GM18873 (cell line): Measurements from ENCODE around the gene BLOC1S6.

Source experiments
- ATAC-seq: cut with Tn5 transposase; IDR thresholded peaks from one replicate; pipeline ENCODE4 v1.9.1; 2021; ENCODE audit warnings: mild to moderate bottlenecking, moderate library complexity, moderate number of reproducible peaks; ENCODE audit not compliant: unreplicated experiment, low FRiP score

Gene BLOC1S6

DNA sequence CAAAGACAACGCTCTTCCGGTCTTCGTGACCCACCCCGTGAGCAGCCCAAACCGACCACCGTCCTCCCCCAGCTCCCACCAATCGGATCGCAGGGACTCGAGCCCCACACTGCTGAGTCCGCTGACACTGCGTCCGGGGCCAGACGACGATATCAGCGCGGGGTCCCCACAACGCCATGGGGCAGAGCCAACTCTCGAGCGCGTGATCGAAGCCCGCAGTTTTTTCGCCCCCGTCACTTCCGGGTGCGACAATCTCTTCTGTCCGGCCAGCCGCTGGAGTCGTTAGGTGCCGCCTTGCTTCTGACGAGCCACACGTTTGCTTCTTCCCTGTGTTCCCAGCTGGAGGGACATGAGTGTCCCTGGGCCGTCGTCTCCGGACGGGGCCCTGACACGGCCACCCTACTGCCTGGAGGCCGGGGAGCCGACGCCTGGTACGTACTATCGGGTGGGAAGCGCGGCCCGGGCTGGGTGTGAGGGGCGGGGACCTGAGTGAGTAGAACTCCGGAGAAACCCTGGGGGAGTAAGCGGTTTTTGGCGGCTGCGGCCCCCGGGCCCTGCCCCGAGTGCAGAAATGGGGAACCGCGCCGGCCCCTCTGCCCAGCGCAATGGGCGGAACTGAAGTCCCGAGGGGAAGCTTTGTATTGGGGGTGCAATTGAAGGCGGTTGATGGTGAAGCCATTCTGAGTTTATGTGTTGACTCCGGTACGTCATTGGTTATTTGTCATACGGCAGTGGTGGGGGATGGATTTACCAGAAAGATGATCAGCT is at the start of gene BLOC1S6:
Gene BLOC1S6, plus strand, starts transcription at position 285 of the 768 bp plus-strand sequence. Its CDS starts 65 bp downstream, at position 350.
- ATAC-seq: peak; percentile 65

DNA sequence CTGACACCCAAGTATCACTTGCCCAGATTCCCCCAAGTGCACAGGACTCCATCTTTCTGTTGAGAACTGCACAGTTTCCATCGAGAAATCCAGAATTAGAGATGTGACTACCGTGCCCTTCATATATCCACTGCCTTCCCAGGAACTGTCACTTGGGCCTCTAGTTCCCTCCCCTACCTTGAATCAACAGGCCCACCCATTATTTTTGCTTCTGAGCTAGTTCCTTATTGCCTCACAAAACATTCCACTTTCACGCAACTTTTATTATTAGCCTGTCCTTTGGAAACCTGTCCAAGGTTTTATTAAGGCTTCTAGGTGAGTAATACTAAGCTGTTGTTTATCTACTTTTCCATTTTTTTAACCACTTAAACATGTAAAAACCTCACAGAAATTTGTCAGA is 47.5 kb upstream of the BLOC1S6 start:
- no peak for ATAC-seq

DNA sequence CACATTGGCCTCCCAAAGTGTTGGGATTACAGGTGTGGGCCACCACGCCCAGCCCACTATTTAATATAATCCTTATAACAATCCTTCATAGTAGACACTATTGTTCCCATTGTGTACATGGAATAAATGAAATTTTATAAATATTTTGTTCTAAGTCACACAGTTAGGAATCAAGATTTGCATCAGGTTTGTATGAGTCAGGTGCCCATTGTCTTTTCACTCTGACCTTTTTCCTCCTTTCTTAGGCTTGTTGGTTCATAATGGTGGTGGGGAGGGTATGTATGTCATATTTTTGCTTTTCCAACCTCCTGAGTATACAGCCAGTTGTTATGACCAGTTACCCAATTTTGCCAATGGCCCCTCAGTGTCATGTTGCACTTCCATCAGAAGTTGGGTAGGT is 46.6 kb upstream of the BLOC1S6 start:
- ATAC-seq: no peak

DNA sequence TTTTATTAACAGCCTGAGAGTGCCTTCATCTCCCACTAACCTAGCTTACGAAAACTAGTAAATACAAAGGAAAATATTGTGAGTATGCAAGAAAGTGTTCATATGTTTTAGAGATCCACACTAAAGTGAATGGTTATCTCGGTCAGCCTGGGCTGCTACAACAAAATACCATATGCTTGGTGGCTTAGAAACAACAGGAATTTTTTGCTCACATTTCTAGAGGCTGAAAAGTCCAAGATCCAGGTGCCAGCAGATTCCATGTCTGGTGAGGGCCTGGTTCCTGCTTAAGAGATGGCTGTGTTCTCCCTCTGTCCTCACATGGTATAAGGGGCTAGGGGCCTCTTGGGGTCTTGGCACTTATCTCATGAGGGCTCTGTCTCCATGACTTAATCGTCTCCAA is 44.1 kb upstream of the BLOC1S6 start:
- no peak for ATAC-seq

DNA sequence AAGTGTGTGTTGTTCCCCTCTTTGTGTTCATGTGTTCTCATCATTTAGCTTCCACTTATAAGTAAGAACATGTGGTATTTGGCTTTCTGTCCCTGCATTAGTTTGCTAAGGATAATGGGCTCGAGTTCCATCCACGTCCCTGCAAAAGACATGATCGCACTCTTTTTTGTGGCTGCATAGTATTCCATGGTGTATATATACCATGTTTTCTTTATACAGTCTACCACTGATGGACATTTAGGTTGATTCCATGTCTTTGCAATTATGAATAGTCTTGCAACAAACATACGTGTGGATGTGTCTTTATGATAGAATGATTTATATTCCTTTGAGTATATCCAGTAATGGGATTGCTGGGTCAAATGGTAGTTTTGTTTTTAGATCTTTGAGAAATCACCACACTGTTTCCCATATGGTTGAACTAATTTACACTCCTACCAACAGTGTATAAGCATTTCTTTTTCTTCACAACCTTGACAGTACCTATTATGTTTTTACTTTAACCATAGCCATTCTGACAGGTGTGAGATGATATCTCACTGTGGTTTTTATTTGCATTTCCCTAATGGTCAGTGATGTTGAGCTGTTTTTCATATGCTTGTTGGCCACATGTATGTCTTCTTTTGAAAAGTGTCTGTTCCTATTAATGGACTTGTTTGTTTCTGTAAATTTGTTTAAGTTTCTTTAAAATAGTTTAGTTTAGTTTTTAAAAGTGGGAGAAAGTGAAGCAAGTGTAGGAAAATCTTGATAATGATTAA is 42.7 kb upstream of the BLOC1S6 start:
- ATAC-seq: no peak

DNA sequence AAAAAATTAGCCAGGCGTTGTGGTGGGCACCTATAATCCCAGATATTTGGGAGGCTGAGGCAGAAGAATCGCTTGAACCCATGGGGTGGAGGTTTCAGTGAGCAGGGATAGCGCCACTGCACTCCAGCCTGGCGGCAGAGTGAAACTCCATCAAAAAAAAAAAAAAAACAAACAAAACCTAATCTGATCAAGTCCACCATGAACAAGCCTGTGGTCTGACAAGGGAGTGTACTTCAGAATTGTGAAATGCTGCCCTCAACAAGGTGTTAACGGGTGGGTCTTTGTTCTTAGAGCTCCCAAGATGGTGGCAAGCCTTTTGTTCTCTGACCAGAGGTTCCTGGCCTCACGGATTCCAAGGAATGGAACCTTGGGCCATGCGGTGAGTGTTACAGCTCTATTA is 40.4 kb upstream of the BLOC1S6 start:
- no peak for ATAC-seq

GRCh38 chr15:45548753-45549520 is 38.2 kb upstream of the BLOC1S6 start:
- ATAC-seq: no peak

GRCh38 chr15:45549541-45550220 is 37.5 kb upstream of the BLOC1S6 start:
- ATAC-seq: no peak

GRCh38 chr15:45550436-45550835 is 36.7 kb upstream of the BLOC1S6 start:
- no peak for ATAC-seq

- ATAC-seq: no peak
These were observed 35.5 kb upstream of the BLOC1S6 start for GRCh38 chr15:45551676-45552075.

DNA sequence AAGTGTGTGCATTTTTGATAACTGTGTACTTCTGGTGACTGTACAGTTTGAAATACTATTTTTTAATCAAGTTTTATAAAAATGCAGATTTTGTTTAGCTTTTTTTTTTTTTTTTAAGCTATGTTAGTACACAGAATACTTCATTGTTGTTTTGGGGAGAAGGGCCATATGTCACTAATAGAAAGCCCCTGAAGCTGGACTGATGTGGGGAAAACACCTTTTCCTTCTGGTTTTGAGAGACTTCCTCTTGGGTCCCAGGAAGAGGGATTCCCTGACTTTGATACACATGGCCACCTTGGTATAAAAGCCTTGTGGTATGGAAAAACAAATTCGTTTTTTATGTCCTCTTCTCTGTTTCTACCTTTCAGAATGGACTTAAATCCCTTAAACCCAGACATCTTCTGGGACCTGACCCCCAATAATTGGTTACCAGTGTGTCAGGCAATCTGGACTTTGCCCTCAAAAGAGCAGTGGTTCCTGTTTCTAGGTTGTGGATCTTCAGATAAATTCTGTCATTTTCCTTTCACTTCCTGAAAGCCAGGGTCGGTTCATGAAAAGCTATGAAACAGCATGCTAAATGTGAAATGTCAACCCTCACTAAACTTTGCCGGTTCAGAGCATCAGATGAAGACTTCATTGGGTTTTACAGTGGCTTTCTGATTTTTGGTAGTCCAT is 31.1 kb upstream of the BLOC1S6 start:
- ATAC-seq: no peak

GRCh38 chr15:45572617-45573016 is 14.6 kb upstream of the BLOC1S6 start:
- no peak for ATAC-seq

DNA sequence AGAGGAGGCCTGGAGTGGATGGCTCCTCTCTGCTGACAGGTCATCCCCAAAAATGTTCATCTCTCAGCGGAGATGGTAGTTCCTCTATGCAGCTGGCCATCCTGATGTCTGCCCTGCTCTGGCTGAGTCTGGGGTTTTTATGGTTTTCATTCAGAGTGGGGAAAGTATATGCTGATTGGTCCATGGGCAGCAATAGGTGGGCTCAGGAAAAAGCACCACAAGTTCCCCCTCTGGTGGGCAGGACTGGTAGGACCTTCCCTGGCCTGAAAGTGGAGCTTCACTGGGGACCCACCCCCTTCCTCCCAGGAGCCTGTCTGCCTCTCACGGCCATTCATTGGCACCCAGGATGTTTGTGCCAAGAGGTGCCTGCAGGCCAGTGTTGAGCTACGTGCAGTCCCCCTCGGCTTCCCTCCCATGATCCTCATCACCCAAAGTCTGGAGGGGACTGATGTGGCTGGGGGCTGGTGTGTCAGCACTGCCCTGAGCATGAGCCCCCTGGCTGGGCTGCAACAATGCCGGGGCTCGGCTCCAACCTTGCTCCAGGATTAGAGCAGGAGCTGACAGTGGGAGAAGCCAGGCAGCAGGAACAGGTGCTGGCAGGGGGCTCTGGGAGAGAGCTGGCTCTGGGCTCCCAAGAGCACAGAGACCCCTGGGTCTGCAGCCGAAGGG is 13.1 kb upstream of the BLOC1S6 start:
- no peak for ATAC-seq

GRCh38 chr15:45581919-45582318 is 5.3 kb upstream of the BLOC1S6 start:
- no peak for ATAC-seq

- no peak for ATAC-seq
These were observed 3.2 kb upstream of the BLOC1S6 start for GRCh38 chr15:45583731-45584639.

DNA sequence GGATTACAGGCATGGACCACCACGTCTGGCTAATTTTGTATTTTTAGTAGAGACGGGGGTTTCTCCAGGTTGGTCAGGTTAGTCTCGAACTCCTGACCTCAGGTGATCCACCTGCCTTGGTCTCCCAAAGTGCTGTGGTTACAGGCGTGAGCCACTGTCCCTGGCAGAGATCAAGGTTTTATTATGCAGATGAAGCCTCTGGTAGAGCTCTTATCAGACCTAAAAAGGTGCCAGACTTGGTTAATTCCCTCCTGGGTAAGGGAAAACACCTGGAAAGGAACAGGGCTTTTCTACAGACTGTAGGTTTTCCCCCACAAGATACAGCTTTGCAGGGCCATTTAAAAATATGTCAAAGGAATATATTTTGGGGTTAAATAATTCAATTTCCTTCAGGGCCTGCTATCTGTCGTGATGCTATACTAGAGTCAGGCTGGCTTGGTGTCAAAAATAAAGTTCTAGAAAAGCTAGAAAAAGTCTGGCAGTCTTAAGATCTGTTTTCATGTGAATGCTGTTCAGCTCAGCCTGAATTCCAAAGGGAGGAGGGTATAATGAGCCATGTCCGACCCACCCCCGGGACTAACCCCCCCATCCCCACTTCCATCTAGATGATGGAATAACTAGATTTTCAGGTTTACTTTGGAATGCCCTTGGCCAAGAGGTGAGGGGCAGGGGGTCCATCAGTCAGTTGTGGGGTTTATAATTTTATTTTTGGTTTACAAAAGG is 1.9 kb upstream of the BLOC1S6 start:
- ATAC-seq: no peak

DNA sequence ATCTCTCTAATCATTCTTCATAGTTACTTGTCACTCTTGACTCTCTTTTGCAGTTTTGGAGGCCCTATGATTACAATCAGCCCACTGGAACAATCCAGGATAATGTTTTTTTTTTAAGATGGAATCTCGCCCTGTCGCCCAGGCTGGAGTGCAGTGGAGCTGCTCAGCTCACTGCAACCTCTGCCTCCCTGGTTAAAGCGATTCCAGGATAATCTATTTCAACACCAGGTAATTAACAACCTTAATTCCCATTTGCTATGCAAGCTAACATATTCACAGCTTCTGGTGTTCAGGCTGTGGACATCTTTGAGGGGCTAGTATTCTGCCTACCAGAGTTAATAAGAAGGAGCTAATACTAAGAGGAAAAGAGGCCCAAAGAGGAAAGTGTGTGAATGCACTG is 1.1 kb upstream of the BLOC1S6 start:
- no peak for ATAC-seq

DNA sequence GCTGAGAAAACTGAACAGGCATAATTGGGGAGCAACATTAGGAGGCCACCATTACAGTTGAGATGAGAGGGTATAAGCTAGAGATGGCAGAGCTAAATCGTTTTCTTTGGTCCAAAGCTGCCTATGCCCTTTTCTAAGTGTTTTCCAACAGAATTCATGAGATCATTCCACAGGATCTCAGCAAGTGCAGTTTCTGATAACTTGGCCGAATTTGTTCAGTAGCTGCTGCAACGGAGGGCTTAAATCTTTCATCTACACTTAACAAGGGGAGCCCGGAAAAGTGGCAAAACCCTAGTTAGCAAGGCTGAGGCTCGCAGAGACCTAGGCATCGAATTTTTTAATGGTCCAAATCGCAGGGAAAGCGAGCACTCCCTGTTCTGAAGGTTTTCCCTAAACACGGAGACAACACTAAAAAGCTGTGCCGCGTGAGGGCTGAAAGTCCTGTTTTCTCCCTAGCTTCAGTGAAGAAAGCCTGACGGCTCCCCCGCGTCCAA is 531 bp upstream of the BLOC1S6 start:
- no peak for ATAC-seq
